Measurements from ENCODE around the gene PLEKHA3. TPM values are rescaled to one million over a fixed set of nuclear protein-coding genes. Genes with fewer than 3 reads are reported as not detected.

Gene PLEKHA3
- total RNA-seq, 1 donor = 8.7 TPM

GRCh38 chr2:178491612-178492011, 11.4 kb downstream of the PLEKHA3 start:
- Histone ChIP-seq H4K20me1 (ENCODE audit: insufficient read depth, low read length) (peaks cover 4% of the 10 kb centered on the region), H3K36me3 (ENCODE audit: insufficient read depth, low read length) (peaks cover 63% of the 10 kb centered on the region)
- no peak for DNase-seq (ENCODE audit: insufficient read length, low spot score, missing footprints)

DNA sequence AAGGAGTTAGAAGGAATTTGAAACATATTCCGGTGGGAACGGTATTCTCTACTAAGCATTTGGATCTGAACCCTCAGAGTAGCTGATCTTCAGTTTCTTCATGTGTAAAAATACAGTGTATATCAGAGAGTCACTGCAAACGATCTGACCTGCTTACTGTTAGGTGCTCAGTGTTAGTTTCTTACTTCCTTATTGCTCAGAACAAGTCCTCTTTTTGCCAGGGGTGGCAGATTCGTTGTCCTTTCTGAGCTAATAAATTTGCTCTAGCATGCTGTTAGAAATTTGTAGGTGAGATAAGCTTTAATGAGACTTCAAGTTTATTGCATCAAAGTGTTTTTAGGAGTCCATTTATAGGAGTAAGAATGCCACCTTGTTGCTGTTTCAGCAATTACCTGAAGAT, 15.8 kb downstream of the PLEKHA3 start:
- no peak for DNase-seq (ENCODE audit: insufficient read length, low spot score, missing footprints)
- H3K4me3 ChIP-seq (ENCODE audit: insufficient read depth, low read length) = no peak overlapping the region
- H3K79me2 ChIP-seq (ENCODE audit: insufficient read depth, low read length) = peaks cover 2% of the 10 kb centered on the region
- TF ChIP-seq, protein P1, sequence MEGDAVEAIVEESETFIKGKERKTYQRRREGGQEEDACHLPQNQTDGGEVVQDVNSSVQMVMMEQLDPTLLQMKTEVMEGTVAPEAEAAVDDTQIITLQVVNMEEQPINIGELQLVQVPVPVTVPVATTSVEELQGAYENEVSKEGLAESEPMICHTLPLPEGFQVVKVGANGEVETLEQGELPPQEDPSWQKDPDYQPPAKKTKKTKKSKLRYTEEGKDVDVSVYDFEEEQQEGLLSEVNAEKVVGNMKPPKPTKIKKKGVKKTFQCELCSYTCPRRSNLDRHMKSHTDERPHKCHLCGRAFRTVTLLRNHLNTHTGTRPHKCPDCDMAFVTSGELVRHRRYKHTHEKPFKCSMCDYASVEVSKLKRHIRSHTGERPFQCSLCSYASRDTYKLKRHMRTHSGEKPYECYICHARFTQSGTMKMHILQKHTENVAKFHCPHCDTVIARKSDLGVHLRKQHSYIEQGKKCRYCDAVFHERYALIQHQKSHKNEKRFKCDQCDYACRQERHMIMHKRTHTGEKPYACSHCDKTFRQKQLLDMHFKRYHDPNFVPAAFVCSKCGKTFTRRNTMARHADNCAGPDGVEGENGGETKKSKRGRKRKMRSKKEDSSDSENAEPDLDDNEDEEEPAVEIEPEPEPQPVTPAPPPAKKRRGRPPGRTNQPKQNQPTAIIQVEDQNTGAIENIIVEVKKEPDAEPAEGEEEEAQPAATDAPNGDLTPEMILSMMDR (IDR thresholded peaks at IDR 0.05; ENCODE audit: extremely low read depth, low read depth, low read length) = no peak
- H4K20me1 ChIP-seq (ENCODE audit: insufficient read depth, low read length) = no peaks in the 10 kb centered on the region
- no peak overlapping the region for H2AFZ ChIP-seq (ENCODE audit: low read length)
- H3K4me2 ChIP-seq (ENCODE audit: insufficient read depth, low read length) = no peak overlapping the region
- no peaks in the 10 kb centered on the region for H3K4me1 ChIP-seq (ENCODE audit: insufficient read depth, low read length)
- H3K9me3 ChIP-seq (ENCODE audit: low read depth, low read length) = no peaks in the 10 kb centered on the region
- H3K36me3 ChIP-seq (ENCODE audit: insufficient read depth, low read length) = peaks cover 70% of the 10 kb centered on the region
- H3K27ac ChIP-seq (ENCODE audit: low read depth, low read length) = no peak overlapping the region
- no peaks in the 10 kb centered on the region for H3K27me3 ChIP-seq (ENCODE audit: insufficient read depth, low read length)

More at GRCh38 chr2:178491612-178492011, 11.4 kb downstream of the PLEKHA3 start:
- Histone ChIP-seq H3K27ac (ENCODE audit: low read depth, low read length) (no peak overlapping the region), H3K27me3 (ENCODE audit: insufficient read depth, low read length) (no peaks in the 10 kb centered on the region), H2AFZ (ENCODE audit: low read length) (no peak overlapping the region), H3K4me2 (ENCODE audit: insufficient read depth, low read length) (no peak overlapping the region), H3K79me2 (ENCODE audit: insufficient read depth, low read length) (peaks cover 35% of the 10 kb centered on the region), H3K4me1 (ENCODE audit: insufficient read depth, low read length) (no peaks in the 10 kb centered on the region), H3K4me3 (ENCODE audit: insufficient read depth, low read length) (no peak overlapping the region), H3K9me3 (ENCODE audit: low read depth, low read length) (no peaks in the 10 kb centered on the region)
- TF ChIP-seq, protein P1 (IDR thresholded peaks at IDR 0.05; ENCODE audit: extremely low read depth, low read depth, low read length) = no peak

DNA sequence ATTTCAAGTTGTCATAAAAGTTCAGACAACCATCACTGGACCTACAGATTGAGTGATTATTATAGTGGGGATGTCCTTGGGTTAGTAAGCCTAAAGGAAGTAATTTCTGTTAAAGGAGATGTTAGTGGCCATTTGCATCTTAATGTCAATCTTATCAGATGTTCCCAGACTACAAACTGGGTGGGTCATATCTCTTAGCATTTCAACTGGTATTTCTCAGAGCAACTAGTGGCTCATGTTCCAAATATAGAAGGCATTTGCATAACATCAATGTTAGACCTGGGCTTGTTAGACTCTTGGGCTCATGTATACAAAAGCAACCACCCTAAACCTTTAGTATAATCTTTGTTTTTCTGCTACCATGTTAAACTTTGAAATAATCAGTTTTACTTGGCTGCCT, 17.9 kb downstream of the PLEKHA3 start:
- TF ChIP-seq, protein P1 (IDR thresholded peaks at IDR 0.05; ENCODE audit: extremely low read depth, low read depth, low read length) = no peak
- no peak for DNase-seq (ENCODE audit: insufficient read length, low spot score, missing footprints)
- no peak overlapping the region for H3K4me2 ChIP-seq (ENCODE audit: insufficient read depth, low read length)
- peaks cover 75% of the 10 kb centered on the region for H3K36me3 ChIP-seq (ENCODE audit: insufficient read depth, low read length)
- no peaks in the 10 kb centered on the region for H3K27me3 ChIP-seq (ENCODE audit: insufficient read depth, low read length)
- H4K20me1 ChIP-seq (ENCODE audit: insufficient read depth, low read length) = no peaks in the 10 kb centered on the region
- H3K27ac ChIP-seq (ENCODE audit: low read depth, low read length) = no peak overlapping the region
- no peak overlapping the region for H2AFZ ChIP-seq (ENCODE audit: low read length)
- no peak overlapping the region for H3K4me3 ChIP-seq (ENCODE audit: insufficient read depth, low read length)
- no peaks in the 10 kb centered on the region for H3K79me2 ChIP-seq (ENCODE audit: insufficient read depth, low read length)
- no peaks in the 10 kb centered on the region for H3K4me1 ChIP-seq (ENCODE audit: insufficient read depth, low read length)
- no peaks in the 10 kb centered on the region for H3K9me3 ChIP-seq (ENCODE audit: low read depth, low read length)

- Histone ChIP-seq H3K79me2 (ENCODE audit: insufficient read depth, low read length) (no peaks in the 10 kb centered on the region), H3K4me1 (ENCODE audit: insufficient read depth, low read length) (no peaks in the 10 kb centered on the region), H2AFZ (ENCODE audit: low read length) (no peak overlapping the region), H3K36me3 (ENCODE audit: insufficient read depth, low read length) (peaks cover 62% of the 10 kb centered on the region), H4K20me1 (ENCODE audit: insufficient read depth, low read length) (no peaks in the 10 kb centered on the region), H3K4me2 (ENCODE audit: insufficient read depth, low read length) (no peak overlapping the region), H3K27ac (ENCODE audit: low read depth, low read length) (no peak overlapping the region), H3K9me3 (ENCODE audit: low read depth, low read length) (no peaks in the 10 kb centered on the region), H3K4me3 (ENCODE audit: insufficient read depth, low read length) (no peak overlapping the region), H3K27me3 (ENCODE audit: insufficient read depth, low read length) (no peaks in the 10 kb centered on the region)
- DNase-seq (ENCODE audit: insufficient read length, low spot score, missing footprints) = no peak
- TF ChIP-seq, protein P1 (IDR thresholded peaks at IDR 0.05; ENCODE audit: extremely low read depth, low read depth, low read length) = no peak
These were observed 19.4 kb downstream of the PLEKHA3 start for GRCh38 chr2:178499640-178500039.

Data from osteoblast (primary cell).